ENCODE data around the gene MFF.

Gene MFF

GRCh38 chr2:227324995-227325838, at the start of gene MFF:
Gene MFF, plus strand, starts transcription at chr2:227325251. Its CDS starts 5,415 bp downstream, at chr2:227330666.
- peak; percentile 91 for DNase-seq
- in situ Hi-C loops (cut with MboI; ENCODE audit: low pct_unique_long_range_greater_than_20kb, low sequenced_read_pairs), result no loop called here

GRCh38 chr2:227280895-227281294, 44.2 kb upstream of the MFF start:
- in situ Hi-C loops (cut with MboI; ENCODE audit: low pct_unique_long_range_greater_than_20kb, low sequenced_read_pairs), result no loop called here

GRCh38 chr2:227285741-227286236, 39.3 kb upstream of the MFF start:
- DNase-seq, result no peak
- in situ Hi-C loops (cut with MboI; ENCODE audit: low pct_unique_long_range_greater_than_20kb, low sequenced_read_pairs), result no loop called here

More at GRCh38 chr2:227280895-227281294, 44.2 kb upstream of the MFF start:
- DNase-seq, result no peak

DNA sequence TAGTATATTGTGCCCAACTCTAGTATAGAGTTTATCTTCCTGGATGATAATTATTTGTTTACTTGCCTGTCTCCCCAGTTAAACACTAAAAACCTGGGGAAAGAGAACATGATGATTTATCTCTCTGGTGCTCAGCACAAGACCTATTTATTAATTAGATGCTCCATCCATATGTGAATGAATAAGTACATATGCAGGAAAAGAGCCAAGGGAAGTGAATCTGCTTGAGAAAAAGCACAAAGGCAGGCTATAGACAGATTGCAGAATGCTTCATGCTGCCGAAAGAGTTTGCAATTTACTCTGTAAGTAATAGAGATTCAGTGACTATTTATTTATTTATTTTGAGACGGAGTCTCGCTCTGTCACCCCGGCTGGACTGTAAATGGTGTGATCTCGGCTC, 37.3 kb upstream of the MFF start:
- in situ Hi-C loops (cut with MboI; ENCODE audit: low pct_unique_long_range_greater_than_20kb, low sequenced_read_pairs), result no loop called here
- no peak for DNase-seq

DNA sequence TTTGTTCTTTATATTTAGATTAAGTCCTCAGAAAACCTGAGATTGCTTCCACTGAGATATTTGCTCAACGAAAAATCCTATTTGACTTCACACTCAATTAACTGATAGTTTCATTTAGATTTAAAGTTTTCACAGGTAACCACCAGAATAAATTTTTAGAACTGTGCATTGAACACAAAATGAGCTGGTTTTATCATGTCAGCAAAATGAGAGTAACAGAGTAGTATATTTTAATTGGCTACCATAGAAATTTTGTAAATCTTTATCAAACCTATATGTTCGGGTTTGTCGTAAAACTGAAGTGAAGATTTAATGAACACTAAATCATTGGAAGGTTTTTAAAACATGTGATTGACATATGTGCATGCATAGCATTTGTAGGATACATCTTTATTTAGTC, 32.7 kb upstream of the MFF start:
- in situ Hi-C loops (cut with MboI; ENCODE audit: low pct_unique_long_range_greater_than_20kb, low sequenced_read_pairs), result no loop called here

GRCh38 chr2:227293531-227293930, 31.5 kb upstream of the MFF start:
- in situ Hi-C loops (cut with MboI; ENCODE audit: low pct_unique_long_range_greater_than_20kb, low sequenced_read_pairs), result no loop called here
- no peak for DNase-seq

More for the DNA sequence above, 32.7 kb upstream of the MFF start:
- no peak for DNase-seq

GRCh38 chr2:227295806-227296205, 29.2 kb upstream of the MFF start:
- no peak for DNase-seq
- in situ Hi-C loops (cut with MboI; ENCODE audit: low pct_unique_long_range_greater_than_20kb, low sequenced_read_pairs), result no loop called here

- no peak for DNase-seq
- in situ Hi-C loops (cut with MboI; ENCODE audit: low pct_unique_long_range_greater_than_20kb, low sequenced_read_pairs), result no loop called here
Observed at GRCh38 chr2:227296671-227297405, 28.2 kb upstream of the MFF start.

- DNase-seq, result no peak
- in situ Hi-C loops (cut with MboI; ENCODE audit: low pct_unique_long_range_greater_than_20kb, low sequenced_read_pairs), result no loop called here
Observed at GRCh38 chr2:227301523-227301922, 23.5 kb upstream of the MFF start.

DNA sequence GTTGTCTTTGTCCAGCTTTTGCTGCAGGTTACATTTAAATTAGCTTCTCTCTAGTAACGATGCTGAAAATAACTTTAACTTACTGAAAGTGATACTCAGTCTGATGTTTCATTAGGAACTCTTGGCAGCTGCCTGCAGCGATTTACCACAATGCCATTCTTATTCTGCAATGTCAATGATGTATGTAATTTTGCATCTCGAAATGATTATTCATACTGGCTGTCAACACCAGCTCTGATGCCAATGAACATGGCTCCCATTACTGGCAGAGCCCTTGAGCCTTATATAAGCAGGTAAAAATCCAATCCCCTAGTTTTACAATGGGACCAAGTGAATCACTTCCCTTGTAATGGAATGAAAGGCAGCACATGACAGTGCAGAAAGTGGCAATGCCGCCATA, 16.3 kb upstream of the MFF start:
- DNase-seq, result no peak
- in situ Hi-C loops (cut with MboI; ENCODE audit: low pct_unique_long_range_greater_than_20kb, low sequenced_read_pairs), result no loop called here

- in situ Hi-C loops (cut with MboI; ENCODE audit: low pct_unique_long_range_greater_than_20kb, low sequenced_read_pairs), result no loop called here
- no peak for DNase-seq
Observed at GRCh38 chr2:227310756-227311110, 14.3 kb upstream of the MFF start.

DNA sequence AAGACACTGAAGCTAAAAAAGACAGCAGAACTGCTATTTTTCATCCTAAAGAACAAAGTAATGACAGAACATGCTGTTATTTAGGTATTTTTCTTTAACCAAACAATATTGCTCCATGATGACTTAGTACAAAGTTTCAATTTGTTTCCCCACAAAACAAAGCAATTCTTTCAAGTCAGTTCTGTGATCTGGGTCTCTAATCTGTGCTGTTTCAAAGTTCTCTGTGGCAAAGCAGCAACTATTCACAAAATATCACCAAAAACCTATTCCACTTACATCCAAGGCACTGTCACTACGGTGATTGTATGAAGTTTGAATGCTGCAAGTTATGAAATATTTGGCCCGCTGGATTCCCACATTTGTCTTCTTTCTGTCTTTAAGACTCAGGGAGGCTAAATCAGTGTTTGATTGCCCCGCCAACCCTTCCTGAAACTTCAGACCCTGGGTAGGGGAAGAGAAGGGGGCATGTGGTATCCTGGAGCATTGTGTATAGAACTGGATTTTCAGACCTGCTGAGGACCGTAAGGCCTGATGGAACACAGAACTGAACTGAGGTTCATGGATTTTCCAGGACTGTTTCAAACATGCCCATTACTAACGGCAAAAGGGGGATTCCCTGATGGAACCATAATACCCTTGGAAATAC, 13.1 kb upstream of the MFF start:
- no peak for DNase-seq
- in situ Hi-C loops (cut with MboI; ENCODE audit: low pct_unique_long_range_greater_than_20kb, low sequenced_read_pairs), result no loop called here

- no peak for DNase-seq
- in situ Hi-C loops (cut with MboI; ENCODE audit: low pct_unique_long_range_greater_than_20kb, low sequenced_read_pairs), result no loop called here
Observed at GRCh38 chr2:227312579-227312978, 12.5 kb upstream of the MFF start.

DNA sequence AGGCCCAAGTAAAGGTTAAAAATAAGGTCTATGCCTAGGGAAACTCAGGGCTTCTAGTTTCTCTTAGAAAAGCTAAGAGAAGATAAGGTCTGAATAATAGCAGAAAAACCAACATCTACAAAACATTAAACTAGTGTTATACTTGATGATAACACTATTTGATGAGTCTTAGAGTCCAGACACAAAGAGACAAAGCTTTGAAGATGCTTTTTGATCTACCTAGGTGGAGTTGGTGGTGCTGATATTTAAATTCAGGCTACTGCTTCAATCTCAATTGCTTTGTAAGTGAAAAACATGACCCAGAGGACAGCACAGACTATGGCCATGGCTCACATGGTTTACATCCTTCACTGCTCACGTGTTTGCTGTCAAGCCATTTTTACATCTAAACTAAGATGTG, 11.7 kb upstream of the MFF start:
- no peak for DNase-seq
- in situ Hi-C loops (cut with MboI; ENCODE audit: low pct_unique_long_range_greater_than_20kb, low sequenced_read_pairs), result no loop called here

GRCh38 chr2:227317834-227318233, 7.2 kb upstream of the MFF start:
- no peak for DNase-seq

GRCh38 chr2:227320305-227321094, 4.6 kb upstream of the MFF start:
- peak; percentile 51 for DNase-seq
- in situ Hi-C loops (cut with MboI; ENCODE audit: low pct_unique_long_range_greater_than_20kb, low sequenced_read_pairs), result no loop called here

More at GRCh38 chr2:227317834-227318233, 7.2 kb upstream of the MFF start:
- in situ Hi-C loops (cut with MboI; ENCODE audit: low pct_unique_long_range_greater_than_20kb, low sequenced_read_pairs), result no loop called here

DNA sequence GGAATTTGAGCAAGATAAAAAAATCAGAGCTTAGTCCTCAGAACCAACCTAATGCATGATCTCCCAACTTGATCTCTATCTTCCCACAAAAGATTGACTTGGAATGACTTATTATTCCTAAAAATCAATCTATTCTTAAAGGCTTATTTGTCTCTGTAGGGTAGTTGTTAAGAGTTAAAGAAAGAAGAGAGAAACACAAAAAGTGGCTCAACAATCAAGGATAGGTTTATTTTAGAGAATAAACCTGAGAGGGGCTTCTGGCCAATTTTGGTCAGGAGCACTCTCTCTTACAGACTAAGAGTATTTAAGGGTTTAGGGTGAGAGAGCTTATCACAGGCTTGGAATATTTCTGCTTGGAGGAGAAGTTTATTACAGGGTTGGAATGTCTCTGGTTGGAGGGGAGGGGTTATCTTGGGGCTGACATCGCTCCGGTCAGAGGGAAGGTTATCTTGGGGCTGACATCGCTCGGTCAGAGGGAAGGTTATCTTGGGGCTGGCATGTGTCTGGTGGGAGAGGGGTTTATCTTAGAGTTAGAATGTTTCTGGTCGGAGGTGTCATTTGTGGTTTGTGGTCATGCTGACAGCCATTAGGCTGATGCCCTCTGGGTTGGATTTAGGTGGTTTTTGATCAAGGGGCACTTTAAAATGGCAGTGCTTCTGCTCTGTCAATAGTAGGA, 2.4 kb upstream of the MFF start:
- DNase-seq, result peak; percentile 44
- in situ Hi-C loops (cut with MboI; ENCODE audit: low pct_unique_long_range_greater_than_20kb, low sequenced_read_pairs), result no loop called here

GRCh38 chr2:227323818-227324217, 1.2 kb upstream of the MFF start:
- in situ Hi-C loops (cut with MboI; ENCODE audit: low pct_unique_long_range_greater_than_20kb, low sequenced_read_pairs), result no loop called here
- DNase-seq, result no peak

DNA sequence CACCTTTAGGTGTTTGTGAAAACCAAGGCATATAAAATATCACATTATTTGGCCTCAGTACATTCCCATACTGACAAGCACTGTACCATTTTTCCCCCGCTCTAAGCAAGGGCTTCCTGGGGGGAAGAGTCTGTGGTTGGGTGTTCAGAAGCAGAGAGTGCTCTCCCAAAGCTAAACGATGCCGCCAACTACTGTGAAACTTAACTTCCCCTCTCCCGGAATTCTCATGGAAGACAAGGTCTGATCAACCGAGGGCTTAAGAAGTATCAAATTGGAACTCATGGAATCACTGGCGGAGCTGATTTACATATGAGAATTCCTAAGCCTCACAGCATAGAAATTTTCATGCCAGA, 433 bp upstream of the MFF start:
- in situ Hi-C loops (cut with MboI; ENCODE audit: low pct_unique_long_range_greater_than_20kb, low sequenced_read_pairs), result no loop called here

More for the DNA sequence above, 433 bp upstream of the MFF start:
- DNase-seq, result no peak
